ENCODE data around the gene SHTN1.

DNA sequence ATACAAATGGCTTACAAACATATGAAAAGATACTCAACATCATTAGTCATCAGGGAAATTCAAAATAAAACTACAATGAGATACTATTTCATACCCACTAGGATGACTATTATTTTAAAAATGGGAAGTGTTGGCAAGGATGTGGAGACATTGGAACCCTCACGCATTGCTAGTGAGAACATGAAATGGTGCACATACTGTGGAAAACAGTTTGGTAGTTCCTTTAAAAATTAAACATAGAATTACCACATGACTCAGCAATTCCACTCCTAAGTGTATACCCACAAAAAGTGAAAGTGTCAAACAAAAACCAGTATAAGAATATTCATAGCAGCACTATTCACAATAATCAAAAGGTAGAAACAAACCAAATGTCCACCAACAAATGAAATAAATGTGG lies 48.5 kb upstream of the SHTN1 start:
- TF ChIP-seq, protein P1, sequence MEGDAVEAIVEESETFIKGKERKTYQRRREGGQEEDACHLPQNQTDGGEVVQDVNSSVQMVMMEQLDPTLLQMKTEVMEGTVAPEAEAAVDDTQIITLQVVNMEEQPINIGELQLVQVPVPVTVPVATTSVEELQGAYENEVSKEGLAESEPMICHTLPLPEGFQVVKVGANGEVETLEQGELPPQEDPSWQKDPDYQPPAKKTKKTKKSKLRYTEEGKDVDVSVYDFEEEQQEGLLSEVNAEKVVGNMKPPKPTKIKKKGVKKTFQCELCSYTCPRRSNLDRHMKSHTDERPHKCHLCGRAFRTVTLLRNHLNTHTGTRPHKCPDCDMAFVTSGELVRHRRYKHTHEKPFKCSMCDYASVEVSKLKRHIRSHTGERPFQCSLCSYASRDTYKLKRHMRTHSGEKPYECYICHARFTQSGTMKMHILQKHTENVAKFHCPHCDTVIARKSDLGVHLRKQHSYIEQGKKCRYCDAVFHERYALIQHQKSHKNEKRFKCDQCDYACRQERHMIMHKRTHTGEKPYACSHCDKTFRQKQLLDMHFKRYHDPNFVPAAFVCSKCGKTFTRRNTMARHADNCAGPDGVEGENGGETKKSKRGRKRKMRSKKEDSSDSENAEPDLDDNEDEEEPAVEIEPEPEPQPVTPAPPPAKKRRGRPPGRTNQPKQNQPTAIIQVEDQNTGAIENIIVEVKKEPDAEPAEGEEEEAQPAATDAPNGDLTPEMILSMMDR (IDR thresholded peaks at IDR 0.05), result no peak
- TF ChIP-seq POLR2AphosphoS5 (IDR thresholded peaks at IDR 0.05), result no peak
- TF ChIP-seq POLR2A (IDR thresholded peaks at IDR 0.05), result no peak

Measured in suprapubic skin (tissue), 4 donors.